Measurements from ENCODE around the gene MYT1.

The MYT1 gene

DNA sequence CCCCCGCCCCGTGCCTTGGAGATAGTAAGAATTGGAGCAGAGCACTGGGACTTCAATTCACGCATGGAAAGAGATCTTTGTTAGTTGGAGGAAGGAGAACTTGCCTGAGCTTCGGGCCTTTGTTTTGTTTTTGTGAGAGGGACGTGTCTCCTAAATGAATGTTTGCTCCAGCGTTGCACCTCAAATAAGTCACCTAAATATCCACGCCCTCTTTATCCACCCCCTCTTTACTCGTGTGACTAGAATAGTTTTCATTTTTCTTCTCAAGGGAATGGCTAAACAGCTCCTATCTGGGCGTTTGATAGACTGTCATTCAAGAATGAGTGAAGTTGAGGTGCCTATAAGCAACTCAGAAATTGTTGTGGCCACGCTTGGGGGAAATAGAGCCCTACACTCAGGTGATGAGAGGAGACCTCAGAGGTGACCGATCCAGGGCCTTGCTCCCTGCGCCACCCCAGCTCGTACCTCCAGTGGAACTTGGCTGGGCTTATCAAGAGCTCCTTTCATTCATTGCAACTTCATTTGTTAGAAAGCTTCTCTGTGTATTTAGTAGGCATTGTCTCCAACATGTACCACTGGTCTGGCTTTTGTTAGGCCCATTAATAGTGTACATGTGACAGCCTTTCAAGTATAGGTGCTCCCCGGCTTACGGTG, 92.2 kb downstream of the MYT1 start:
- POLR2A ChIA-PET (ENCODE audit: low non-redundant PET) = interaction anchor here (1.1 kb wide), 1 partner anchor 100 kb away, joined by 4 read pairs; no protein-coding TSS in a partner anchor
- CTCF ChIA-PET = interaction anchor here (0.6 to 1.5 kb wide), 4 partner anchors 16 to 218 kb away, joined by 3 to 7 read pairs (median 3); no protein-coding TSS in a partner anchor
- H3K27ac ChIP-seq = peak overlapping the region; percentile 79
- TF ChIP-seq, protein P1, sequence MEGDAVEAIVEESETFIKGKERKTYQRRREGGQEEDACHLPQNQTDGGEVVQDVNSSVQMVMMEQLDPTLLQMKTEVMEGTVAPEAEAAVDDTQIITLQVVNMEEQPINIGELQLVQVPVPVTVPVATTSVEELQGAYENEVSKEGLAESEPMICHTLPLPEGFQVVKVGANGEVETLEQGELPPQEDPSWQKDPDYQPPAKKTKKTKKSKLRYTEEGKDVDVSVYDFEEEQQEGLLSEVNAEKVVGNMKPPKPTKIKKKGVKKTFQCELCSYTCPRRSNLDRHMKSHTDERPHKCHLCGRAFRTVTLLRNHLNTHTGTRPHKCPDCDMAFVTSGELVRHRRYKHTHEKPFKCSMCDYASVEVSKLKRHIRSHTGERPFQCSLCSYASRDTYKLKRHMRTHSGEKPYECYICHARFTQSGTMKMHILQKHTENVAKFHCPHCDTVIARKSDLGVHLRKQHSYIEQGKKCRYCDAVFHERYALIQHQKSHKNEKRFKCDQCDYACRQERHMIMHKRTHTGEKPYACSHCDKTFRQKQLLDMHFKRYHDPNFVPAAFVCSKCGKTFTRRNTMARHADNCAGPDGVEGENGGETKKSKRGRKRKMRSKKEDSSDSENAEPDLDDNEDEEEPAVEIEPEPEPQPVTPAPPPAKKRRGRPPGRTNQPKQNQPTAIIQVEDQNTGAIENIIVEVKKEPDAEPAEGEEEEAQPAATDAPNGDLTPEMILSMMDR (conservative IDR thresholded peaks at IDR 0.05; ENCODE audit: low read depth) = no peak
- DNase-seq (ENCODE audit: low spot score) = peak; percentile 55

DNA sequence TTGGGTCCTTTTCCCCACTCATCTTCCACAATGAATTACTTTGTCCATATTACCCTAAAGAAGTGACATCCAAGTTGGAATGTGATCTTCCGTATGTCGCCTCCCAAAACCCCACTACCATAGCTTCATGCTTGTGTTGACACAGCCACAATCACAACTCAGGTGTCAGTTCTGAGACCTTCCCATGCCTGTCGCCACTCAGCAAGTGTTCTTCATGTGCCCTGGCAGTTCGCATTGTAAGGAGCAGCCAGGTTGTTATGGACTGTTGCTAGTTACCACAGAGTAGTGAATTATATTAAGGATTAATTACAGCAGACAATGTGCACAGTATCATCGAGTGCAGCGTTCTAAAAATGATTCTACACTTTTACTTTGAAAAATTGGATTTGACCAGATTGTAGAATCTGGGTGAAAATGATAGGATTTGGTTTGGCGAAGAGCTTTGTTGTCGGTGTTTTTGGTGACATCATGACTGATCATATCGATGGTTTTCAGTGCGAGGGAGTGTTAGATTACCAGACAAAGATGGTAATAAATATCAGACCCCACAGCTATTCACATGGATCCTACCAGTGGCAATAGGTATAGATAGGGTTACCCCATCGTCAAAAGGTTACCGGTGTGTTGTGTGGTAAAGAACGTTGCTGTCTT, 93.0 kb downstream of the MYT1 start:
- DNase-seq (ENCODE audit: low spot score) = no peak
- CTCF ChIA-PET = no interaction called here
- POLR2A ChIA-PET (ENCODE audit: low non-redundant PET) = no interaction called here
- TF ChIP-seq, protein P1 (conservative IDR thresholded peaks at IDR 0.05; ENCODE audit: low read depth) = no peak
- H3K27ac ChIP-seq = no peak overlapping the region

DNA sequence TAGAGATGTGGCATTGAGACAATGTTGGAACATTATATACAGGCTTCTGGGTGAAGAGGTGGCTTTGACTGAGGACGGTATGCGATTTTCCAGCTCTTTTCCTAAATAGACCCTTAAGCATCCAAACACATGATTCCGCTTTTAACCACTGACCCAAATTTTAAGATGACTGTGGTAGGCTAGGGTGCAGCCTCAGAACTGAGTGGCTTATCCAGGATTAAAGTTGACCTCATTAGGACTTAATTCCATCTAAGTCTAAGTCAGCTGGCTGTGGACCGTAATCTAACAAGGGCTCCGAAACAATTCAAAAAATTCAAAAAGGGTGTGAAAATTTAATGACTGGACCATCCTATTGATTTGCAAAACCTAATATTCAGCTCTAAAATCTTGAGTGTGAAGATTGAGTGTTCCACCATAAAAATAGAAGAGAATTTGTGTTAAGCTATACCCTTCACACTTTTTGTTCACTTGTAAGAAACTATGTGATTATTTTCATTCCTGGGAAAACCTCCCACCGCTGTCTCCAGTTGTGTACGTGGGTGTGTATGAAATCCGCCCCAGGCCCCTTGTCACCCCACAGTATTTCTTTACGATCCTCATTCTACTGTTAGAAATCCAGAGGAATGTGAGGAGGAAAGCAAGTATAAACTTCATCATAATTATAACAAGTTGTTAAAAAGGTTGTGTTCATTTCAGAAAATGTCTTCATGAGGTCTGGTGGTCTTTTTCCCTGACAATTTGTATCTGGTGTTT, 94.0 kb downstream of the MYT1 start:
- DNase-seq (ENCODE audit: low spot score) = no peak
- TF ChIP-seq, protein P1 (conservative IDR thresholded peaks at IDR 0.05; ENCODE audit: low read depth) = no peak
- ChIA-PET CTCF (no interaction called here), POLR2A (ENCODE audit: low non-redundant PET) (no interaction called here)
- no peak overlapping the region for H3K27ac ChIP-seq

DNA sequence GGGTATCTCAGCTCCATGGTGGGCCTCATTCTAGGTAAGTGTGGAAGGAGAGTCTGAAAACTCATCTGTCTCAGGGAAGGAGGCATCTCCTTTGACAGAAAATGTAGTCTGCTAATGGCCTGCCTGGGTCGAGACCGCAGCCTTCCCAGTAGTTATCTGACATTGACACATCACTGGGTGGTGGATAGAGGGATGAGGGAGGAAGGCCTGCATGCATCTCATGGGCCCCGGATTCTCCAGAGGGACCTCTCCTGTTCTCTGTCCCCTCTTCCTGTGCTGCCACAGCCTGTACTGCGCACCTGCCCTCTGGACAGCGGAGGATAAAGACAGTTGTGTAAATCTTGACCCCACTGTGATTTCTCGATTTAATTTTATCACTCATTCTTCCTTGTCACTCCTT, 96.0 kb downstream of the MYT1 start:
- DNase-seq (ENCODE audit: low spot score) = no peak
- ChIA-PET CTCF (no interaction called here), POLR2A (ENCODE audit: low non-redundant PET) (no interaction called here)
- no peak overlapping the region for H3K27ac ChIP-seq
- TF ChIP-seq, protein P1 (conservative IDR thresholded peaks at IDR 0.05; ENCODE audit: low read depth) = no peak

DNA sequence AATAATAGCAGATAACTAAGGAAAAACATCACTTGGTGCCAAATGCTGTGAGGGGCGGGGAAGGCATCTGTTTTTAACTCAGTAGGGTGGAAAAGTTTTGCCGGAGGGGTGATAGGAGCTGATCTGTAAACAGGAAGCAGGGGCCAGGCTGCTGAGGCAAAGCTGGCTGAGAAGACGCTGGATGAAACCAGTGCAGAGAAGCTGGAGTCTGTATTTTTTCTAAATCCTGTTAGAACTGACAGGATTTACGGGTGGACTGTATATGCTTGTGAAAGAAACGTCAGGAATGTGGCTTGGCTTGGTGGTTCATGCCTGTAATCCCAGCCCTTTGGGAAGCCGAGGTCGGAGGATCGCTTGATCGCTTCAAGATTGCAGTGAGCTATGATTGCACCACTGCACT, 96.9 kb downstream of the MYT1 start:
- ChIA-PET CTCF (interaction anchor here (0.7 kb wide), 2 partner anchors 141 to 1289 kb away, joined by 3 to 4 read pairs; no protein-coding TSS in a partner anchor), POLR2A (ENCODE audit: low non-redundant PET) (interaction anchor here (0.7 kb wide), 1 partner anchor 198 kb away, joined by 3 read pairs; the partner anchor contains the start of gene TCEA2)
- DNase-seq (ENCODE audit: low spot score) = no peak
- TF ChIP-seq, protein P1 (conservative IDR thresholded peaks at IDR 0.05; ENCODE audit: low read depth) = no peak
- no peak overlapping the region for H3K27ac ChIP-seq

DNA sequence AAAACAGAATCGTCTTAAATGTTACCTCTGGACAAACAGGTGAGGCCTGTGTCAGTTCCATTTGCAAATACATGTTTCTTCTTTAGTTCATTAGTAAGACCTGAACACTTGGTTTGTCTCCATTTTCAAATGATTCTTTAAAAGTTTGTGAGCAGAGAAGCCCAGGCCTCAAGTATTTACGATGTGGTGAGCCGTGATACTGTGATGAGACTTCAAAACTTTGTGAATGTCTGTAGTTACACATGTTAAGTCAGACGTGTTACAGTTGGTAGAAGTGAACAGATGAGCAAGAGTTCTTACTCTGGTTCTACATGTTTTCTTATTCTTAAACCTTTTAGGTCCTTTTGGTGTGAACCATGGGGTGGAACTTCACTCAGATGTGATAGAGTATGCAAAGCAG, 99.8 kb downstream of the MYT1 start:
- POLR2A ChIA-PET (ENCODE audit: low non-redundant PET) = no interaction called here
- no peak for DNase-seq (ENCODE audit: low spot score)
- no peak overlapping the region for H3K27ac ChIP-seq
- TF ChIP-seq, protein P1 (conservative IDR thresholded peaks at IDR 0.05; ENCODE audit: low read depth) = no peak
- CTCF ChIA-PET = no interaction called here

All from RWPE1 (cell line).